Mucosa of gallbladder (tissue), 1 donor: Measurements from ENCODE around the gene STAT6. TPM values are rescaled to one million over a fixed set of nuclear protein-coding genes. Genes with fewer than 3 reads are reported as not detected.

ENCODE experiments used
- DNase-seq: peaks from one replicate; pipeline ENCODE4 v3.0.0-alpha.2; 2020; ENCODE audit warnings: low spot score
- total RNA-seq: library from RNA; stranded (reverse); gene quantifications from one replicate; pipeline ENCODE4 v1.2.1, GENCODE V29; 2021
- donor health status: DM: no; HTN: no; CAD: no.

The STAT6 gene
- 287 TPM for total RNA-seq

DNA sequence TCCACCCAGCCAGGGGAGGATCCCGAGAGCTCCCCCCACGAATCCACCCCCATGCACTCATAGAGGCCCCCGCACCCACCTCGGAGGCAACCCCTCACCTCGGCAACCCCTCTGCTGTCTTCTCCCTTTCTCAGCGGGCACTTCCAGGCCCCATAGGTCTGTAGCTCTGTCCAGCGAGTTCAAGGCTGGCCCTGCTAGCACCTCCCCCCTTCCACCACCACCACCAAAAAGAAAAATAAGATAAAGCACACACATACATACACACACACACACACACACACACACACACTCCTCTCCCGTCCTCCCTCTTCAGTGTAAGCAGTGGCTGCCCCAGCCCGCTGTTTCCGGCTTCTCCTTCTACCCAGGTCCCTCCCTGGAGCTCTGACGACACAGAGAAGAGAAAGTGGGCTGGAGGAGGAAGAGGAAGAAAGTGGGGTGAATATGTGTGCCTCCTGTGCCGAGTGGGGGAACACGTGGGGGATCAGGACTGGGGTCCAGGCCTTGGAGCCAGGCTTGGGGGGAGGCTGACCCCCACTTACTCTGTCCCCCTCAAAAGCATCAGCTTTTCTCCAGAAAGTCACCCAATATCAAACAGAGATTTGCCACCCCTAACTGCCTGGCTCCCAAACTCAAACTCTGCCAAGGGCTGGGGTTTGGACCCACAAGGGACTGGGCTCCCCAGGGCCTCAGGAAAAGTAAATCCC lies at the start of gene STAT6:
TSS of gene STAT6 (minus strand) at position 332 of the 704 bp plus-strand sequence. CDS start 3,084 bp downstream, outside the sequence.
- DNase-seq: peak; percentile 89

- no peak for DNase-seq
These were observed 49.6 kb upstream of the STAT6 start for GRCh38 chr12:57160741-57161140.

GRCh38 chr12:57160040-57160439 lies 48.9 kb upstream of the STAT6 start:
- DNase-seq: no peak

- no peak for DNase-seq
These were observed 48.1 kb upstream of the STAT6 start for GRCh38 chr12:57159311-57159710.

DNA sequence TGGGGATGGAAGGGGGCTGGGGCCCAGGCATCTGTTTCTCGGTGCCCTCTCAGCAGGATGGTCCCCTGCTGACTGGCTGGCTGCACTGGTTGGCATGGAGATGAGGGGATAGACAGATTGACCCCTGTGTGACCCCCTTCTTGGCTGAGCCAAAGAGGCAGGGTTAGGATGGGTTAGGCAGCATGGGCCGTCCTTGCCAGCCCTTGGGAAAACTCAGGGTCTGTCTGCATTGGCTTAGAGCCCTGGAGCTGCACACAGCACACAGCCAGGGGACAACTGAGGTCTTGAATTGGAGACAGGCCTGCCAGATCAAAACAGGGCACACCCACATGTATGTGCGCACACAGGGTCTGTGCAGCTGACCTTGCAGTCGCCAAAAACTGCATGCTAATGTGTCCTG lies 47.5 kb upstream of the STAT6 start:
- no peak for DNase-seq

- no peak for DNase-seq
These were observed 47.0 kb upstream of the STAT6 start for GRCh38 chr12:57158186-57158585.

DNA sequence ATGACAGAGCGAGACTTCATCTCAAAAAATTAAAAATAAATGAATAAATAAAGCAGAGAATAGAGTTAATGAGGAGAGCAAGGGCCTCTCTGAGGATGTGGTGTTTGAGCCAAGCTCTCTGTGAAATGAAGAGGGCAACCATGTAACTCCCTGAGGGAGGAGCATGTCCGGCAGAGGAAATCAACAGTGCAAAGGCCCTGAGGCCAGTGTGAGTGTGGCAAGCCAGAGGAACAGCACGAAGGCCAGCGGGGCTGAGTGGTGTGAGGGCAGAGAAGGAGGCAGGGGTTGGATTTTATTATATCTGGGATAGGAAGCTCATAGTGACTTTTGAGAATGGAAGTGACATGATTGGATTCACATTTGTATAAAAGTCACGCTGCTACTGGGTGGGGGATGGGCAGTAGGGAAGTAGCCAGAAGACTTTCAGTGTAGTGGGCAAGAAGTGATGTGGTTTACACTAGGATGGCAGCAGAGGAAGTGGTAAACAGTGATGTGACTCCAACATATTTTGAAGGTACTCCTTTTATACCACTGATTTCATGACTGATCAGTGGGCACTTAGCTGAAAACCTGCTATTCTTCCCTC lies 46.5 kb upstream of the STAT6 start:
- no peak for DNase-seq

DNA sequence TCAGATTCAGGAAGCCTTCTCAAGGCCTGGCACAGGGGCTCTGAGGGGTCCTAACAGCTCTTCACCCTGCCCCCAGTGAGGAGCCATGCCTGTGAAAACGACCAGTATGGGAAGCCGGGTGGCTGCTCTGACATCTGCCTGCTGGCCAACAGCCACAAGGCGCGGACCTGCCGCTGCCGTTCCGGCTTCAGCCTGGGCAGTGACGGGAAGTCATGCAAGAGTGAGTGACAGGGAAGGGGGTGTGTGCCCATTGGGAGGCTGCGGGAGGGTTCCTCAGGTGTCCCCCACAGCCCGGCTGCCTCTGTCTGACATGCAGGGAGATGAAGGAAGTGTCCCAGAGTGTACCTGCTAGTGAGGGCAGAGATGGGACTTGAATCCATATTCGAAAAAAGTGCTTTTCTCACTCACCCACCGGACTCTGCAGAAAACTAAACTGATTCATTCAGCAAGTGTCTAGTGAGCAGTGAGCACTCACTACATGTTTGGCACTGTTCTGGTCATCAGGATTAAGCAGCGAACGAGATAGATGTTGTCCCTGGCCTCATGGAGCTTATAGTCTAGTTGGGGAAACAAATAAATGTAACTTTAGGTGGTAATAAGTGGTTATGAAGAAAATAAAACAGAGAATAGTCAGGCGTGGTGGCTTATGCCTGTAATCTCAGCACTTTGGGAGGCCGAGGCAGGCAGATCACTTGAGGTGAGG lies 45.7 kb upstream of the STAT6 start:
- no peak for DNase-seq

GRCh38 chr12:57154804-57155434 lies 43.8 kb upstream of the STAT6 start:
- DNase-seq: no peak

GRCh38 chr12:57154076-57154475 lies 42.9 kb upstream of the STAT6 start:
- DNase-seq: no peak

DNA sequence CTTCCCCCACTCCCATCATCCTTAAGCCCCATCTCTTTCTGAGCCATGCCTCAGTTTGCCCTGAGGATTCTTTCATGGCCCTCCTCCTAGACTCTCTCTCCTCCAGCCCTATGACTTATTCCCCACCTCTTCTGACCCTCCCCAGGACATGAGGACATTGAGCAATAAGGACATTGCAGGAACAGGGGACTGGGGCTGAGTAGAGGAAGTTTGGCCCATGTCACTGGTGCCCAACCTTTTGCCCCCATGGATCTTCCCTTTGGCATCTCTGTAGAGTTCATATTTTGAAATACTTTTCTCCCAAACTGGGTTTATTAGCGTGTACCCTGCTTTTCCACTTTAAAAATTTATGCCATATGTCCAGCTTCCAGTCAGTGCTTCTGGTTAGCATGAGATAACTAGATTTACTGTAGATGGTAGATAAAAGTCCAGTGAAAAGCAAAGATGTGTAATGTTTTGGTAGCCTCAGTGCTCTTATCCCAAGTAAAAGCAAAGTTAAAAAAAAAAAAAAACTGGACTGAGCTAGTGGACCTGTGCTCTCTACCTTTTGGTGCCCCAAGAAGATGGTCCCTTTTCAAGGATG lies 42.3 kb upstream of the STAT6 start:
- no peak for DNase-seq

- peak; percentile 77 for DNase-seq
These were observed 41.5 kb upstream of the STAT6 start for GRCh38 chr12:57152639-57153038.

DNA sequence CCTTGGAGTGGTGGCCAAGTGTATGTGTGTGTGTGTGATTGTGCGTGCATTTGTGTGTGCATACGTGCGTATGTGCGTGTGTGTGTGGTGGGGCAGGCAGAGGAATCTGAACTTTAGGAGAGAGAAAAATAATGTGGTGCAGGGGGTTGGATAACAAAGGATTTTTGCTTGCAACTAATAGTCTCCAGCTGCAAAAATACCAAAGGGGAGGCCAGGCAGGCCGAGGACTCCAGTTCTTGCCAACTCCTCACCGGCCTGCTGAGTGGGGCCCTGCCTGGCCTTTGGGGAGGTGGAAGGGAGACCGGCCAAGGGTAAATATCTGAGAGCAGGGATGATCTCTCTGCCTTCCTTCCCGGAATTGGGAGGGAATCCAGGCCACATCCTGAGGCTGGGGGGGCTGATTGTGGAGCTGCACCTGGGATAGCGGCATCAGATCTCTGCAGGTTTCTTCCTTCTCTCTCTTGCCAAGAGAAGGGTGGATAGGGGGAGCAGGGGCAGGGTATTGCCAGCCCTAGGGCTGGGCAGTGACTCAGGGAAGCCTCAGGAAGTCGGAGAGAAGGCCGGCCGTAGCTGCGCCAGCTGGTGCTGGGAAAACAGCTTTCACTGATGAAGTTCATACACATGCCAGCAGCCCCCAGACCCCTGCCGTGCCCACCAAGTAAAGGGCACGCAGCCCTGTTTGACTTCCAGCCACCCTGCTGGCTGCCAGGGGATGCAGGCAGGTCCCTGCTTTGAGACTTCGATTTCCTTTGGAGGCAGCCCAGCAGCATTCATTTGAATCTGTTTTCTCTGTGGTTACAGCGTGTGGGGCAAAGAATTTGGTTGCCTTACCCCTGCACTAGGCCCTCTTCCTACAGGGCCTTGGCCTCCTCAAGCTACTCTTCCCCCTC lies 40.8 kb upstream of the STAT6 start:
- peak; percentile 43 for DNase-seq

- DNase-seq: no peak
These were observed 39.3 kb upstream of the STAT6 start for GRCh38 chr12:57150400-57151000.

DNA sequence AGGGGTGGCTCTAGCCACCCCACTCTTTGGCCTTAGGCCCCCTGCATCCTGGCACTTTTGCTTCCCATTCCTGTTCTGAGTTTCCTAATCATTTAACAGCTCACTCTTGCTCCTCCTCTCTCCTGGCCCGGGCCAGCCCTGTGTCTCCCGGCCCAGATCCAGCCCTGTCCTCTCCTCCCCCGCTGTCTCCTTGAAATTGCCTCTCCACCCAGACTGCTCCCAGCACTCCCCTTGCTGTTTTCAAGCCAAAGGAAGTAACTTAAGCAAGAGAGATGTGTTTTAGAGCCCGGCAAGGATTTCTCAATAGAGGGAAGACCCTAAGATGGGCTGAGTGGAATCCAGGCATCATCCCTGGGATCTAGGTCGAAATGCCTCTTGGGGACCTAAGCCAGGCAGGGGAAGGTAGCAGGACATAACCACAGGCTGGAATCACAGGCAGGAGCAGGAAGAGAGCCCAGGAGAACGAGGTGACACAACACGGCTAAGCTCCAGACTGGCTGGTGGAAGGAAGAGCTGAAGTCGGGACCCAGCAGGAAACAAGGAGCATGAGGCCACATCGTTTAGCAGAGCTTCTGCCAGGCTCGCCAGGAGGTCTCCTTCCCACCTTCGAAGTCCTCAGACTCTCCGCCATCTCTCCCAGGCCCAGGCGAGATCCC lies 38.2 kb upstream of the STAT6 start:
- DNase-seq: peak; percentile 55

DNA sequence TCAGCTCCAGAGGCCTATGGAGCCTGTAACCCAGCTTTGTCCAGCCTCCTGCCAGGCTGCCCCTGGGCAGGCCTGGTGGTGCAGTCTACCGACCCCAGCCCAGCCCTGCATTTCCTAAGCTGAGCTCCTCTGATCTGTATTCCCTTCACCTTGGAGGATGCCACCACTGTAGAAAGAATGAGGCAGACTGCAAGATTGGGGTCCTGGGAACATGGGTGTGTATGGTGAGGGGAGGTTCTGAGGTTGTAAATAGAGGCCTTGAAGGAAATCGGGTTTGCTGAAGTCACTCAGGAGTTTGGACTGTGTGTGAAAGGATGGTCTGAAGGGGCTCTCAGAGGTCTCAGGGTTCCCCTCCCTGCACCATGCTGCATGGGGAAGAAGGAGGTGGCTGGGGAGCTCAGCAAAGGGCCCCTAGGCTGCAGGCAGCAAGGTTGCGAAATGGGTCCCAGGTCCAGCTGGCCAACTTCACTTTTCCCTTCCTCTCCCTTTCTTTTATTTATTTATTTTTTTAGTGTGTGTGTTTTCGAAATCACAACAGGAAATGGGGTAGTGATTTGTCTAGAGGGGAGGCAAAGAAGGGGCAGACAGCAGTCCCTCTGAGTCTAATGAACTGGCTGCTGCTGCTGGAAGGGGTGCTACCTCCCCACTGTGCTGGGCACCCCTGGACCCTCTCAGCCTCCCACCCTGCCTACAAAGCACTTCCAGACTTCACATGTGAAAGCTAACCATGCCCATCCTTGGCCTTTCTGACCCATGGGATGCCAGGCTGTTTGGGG lies 37.5 kb upstream of the STAT6 start:
- DNase-seq: peak; percentile 59

DNA sequence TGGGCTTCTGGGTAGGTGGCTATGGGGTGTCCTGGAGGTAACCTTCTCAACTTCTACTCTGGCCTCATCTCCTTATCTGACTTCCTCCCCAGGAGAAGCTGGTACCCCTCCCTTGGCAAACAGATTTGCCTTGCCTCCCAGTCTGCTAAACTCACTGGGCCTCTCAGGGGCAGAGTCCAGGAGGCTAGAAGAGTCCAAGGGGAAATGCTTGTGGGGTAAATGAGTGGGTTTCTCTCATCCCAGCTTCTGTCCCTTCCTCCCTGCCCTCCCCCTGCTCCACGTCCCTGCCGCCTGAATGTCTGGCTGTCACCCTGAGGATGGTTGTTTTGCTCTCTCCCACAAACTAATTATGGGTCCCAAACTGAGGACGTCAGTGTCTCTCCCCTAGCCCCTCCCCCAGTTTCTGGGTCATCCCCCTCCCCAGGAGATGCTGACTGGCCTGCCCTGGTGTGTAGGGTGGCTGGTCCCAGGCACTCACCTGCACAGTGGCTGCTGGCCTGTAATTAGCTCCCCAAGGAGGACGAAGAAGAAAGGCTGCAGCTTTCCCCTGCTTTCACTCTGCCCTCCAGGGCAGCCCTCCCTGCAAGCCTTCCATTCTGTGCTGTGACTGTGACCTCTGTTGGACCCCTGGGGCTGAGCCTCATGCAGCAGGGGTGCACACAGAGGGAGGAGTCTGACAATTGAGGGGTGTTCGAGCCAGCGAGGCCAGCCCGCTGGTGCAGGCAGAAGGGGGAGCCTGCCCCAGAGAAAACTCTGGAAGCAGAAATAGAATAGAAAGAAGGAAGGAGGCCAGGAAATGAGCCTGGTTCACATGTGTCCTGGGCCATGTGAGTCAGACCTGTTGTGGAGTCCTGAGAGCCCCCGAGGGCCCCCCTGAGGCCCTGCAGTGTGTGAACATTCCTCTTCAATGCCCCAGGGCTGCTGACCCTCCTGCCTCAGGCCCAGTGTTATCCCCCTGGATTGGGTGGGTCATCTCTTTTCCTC lies 36.1 kb upstream of the STAT6 start, which contains the start of gene LRP1-AS:
TSS of gene LRP1-AS (minus strand) at position 659 of the 984 bp plus-strand sequence.
- no peak for DNase-seq

DNA sequence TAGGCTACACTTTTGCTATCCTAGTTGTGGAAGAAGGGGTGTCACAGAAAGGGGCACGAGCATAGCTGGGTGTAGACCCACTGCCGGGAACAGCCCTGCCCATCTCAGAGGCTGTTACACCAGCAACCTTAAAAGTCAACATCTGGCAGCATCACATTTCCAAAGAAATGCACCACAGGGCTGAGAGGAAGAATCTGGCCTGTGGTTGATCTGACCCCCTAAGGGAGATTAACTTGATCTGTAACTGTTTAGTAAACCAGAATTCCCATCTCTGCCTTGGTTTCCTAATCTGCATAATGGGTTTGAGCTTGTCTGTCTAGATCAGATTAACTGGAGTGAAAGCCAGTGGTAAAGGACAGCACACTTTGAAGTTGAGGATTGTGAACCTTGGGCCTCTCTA lies 34.9 kb upstream of the STAT6 start:
- no peak for DNase-seq
